ENCODE measurements around the gene IQCM.

The IQCM gene

GRCh38 chr4:149815743-149816142 lies at the start of gene IQCM:
IQCM (minus strand) TSS chr4:149815843; CDS start chr4:149742691, 73,152 bp downstream.
- no peak for DNase-seq

GRCh38 chr4:149857446-149857845 lies 41.8 kb upstream of the IQCM start:
- DNase-seq, result no peak

GRCh38 chr4:149845743-149846142 lies 30.1 kb upstream of the IQCM start:
- DNase-seq, result no peak

- DNase-seq, result no peak
Measured at GRCh38 chr4:149841686-149842085, 26.0 kb upstream of the IQCM start.

- no peak for DNase-seq
Measured at GRCh38 chr4:149838036-149838435, 22.4 kb upstream of the IQCM start.

GRCh38 chr4:149836546-149836945 lies 20.9 kb upstream of the IQCM start:
- no peak for DNase-seq

- no peak for DNase-seq
Measured at GRCh38 chr4:149835280-149835679, 19.6 kb upstream of the IQCM start.

- no peak for DNase-seq
Measured at GRCh38 chr4:149831656-149832208, 16.1 kb upstream of the IQCM start.

GRCh38 chr4:149830823-149831222 lies 15.2 kb upstream of the IQCM start:
- DNase-seq, result no peak

- DNase-seq, result no peak
Measured at GRCh38 chr4:149825336-149825735, 9.7 kb upstream of the IQCM start.

GRCh38 chr4:149823769-149824221 lies 8.2 kb upstream of the IQCM start:
- no peak for DNase-seq

GRCh38 chr4:149801416-149801815 lies 14.2 kb downstream of the IQCM start:
- DNase-seq, result no peak

- DNase-seq, result no peak
Measured at GRCh38 chr4:149799546-149799945, 16.1 kb downstream of the IQCM start.

- DNase-seq, result no peak
Measured at GRCh38 chr4:149796381-149796780, 19.3 kb downstream of the IQCM start.

- DNase-seq, result no peak
Measured at GRCh38 chr4:149795256-149795655, 20.4 kb downstream of the IQCM start.

- no peak for DNase-seq
Measured at GRCh38 chr4:149794352-149794751, 21.3 kb downstream of the IQCM start.

GRCh38 chr4:149793459-149793858 lies 22.2 kb downstream of the IQCM start:
- no peak for DNase-seq

- DNase-seq, result no peak
Measured at GRCh38 chr4:149791851-149792250, 23.8 kb downstream of the IQCM start.

GRCh38 chr4:149790172-149790907 lies 25.3 kb downstream of the IQCM start:
- no peak for DNase-seq

GRCh38 chr4:149788300-149788699 lies 27.3 kb downstream of the IQCM start:
- no peak for DNase-seq

GRCh38 chr4:149785696-149786431 lies 29.8 kb downstream of the IQCM start:
- DNase-seq, result no peak

GRCh38 chr4:149784018-149784417 lies 31.6 kb downstream of the IQCM start:
- no peak for DNase-seq

- no peak for DNase-seq
Measured at GRCh38 chr4:149781150-149781549, 34.5 kb downstream of the IQCM start.

GRCh38 chr4:149768477-149768876 lies 47.2 kb downstream of the IQCM start:
- DNase-seq, result no peak
